HepG2 (cell line): Measurements from ENCODE around the gene CSNK1D. TPM values are rescaled to one million over a fixed set of nuclear protein-coding genes. Genes with fewer than 3 reads are reported as not detected.

Experiments
- AHR ChIP-seq: IDR thresholded peaks from 2 replicates; pipeline ENCODE4 v1.6.1; 2018; ENCODE audit warnings: missing genetic modification reagents, missing compliant biosample characterization
- ATAD3A ChIP-seq: sonication (generic); formaldehyde crosslinking; IDR thresholded peaks from 2 replicates; pipeline ENCODE4 v1.4.0; 2020; ENCODE audit warnings: missing genetic modification reagents
- DMAP1 ChIP-seq: IDR thresholded peaks from 2 replicates; pipeline ENCODE4 v1.6.1; 2016
- GATA4 ChIP-seq: sonication (generic); IDR thresholded peaks from 2 replicates; pipeline ENCODE4 v1.6.1; 2016; ENCODE audit warnings: antibody characterized with exemption, low read depth, borderline replicate concordance
- HCFC1 ChIP-seq: fragments of 150-350 bp; IDR thresholded peaks from 2 replicates; pipeline ENCODE4 v1.6.1; 2014; ENCODE audit warnings: low read depth, low read length
- KDM2A ChIP-seq: sonication (generic); formaldehyde crosslinking; IDR thresholded peaks from 2 replicates; pipeline ENCODE4 v1.4.0; 2020; ENCODE audit warnings: low read depth, missing genetic modification reagents, borderline replicate concordance
- NFIC ChIP-seq: IDR thresholded peaks from 2 replicates; pipeline ENCODE4 v1.6.1; 2012; ENCODE audit warnings: mild to moderate bottlenecking, low read length, inconsistent platforms
- NKX3-1 ChIP-seq: sonication (generic); formaldehyde crosslinking; IDR thresholded peaks from 2 replicates; pipeline ENCODE4 v1.5.0; 2020; ENCODE audit warnings: missing genetic modification reagents
- NR2F2 ChIP-seq: IDR thresholded peaks from 2 replicates; pipeline ENCODE4 v1.6.1; 2012; ENCODE audit warnings: low read depth, inconsistent platforms, borderline replicate concordance
- PHF21A ChIP-seq: sonication (generic); formaldehyde crosslinking; IDR thresholded peaks from 2 replicates; pipeline ENCODE4 v1.5.0; 2020; ENCODE audit warnings: mild to moderate bottlenecking, missing genetic modification reagents
- PITX1 ChIP-seq: sonication (generic); formaldehyde crosslinking; IDR thresholded peaks from 2 replicates; pipeline ENCODE4 v1.5.1; 2020; ENCODE audit warnings: mild to moderate bottlenecking, missing genetic modification reagents
- RFX3 ChIP-seq: IDR thresholded peaks from 2 replicates; pipeline ENCODE4 v1.6.1; 2016; ENCODE audit warnings: missing biosample characterization, missing genetic modification reagents
- TIGD3 ChIP-seq: sonication (generic); formaldehyde crosslinking; IDR thresholded peaks from 2 replicates; pipeline ENCODE4 v1.5.1; 2020; ENCODE audit warnings: mild to moderate bottlenecking, missing genetic modification reagents, borderline replicate concordance
- TMF1 ChIP-seq: sonication (generic); formaldehyde crosslinking; IDR thresholded peaks from 2 replicates; pipeline ENCODE4 v1.8.1; 2022; ENCODE audit warnings: low read depth, missing genetic modification reagents
- ZBTB10 ChIP-seq: sonication (generic); formaldehyde crosslinking; IDR thresholded peaks from 2 replicates; pipeline ENCODE4 v1.4.0; 2020; ENCODE audit warnings: missing genetic modification reagents, borderline replicate concordance
- ZNF142 ChIP-seq: sonication (generic); formaldehyde crosslinking; IDR thresholded peaks from 2 replicates; pipeline ENCODE4 v1.4.0; 2020; ENCODE audit warnings: missing genetic modification reagents
- ZNF275 ChIP-seq: sonication (generic); formaldehyde crosslinking; IDR thresholded peaks from 2 replicates; pipeline ENCODE4 v1.8.0; 2022; ENCODE audit warnings: missing genetic modification reagents, mild to moderate bottlenecking, inconsistent platforms, borderline replicate concordance
- ZNF564 ChIP-seq: sonication (generic); formaldehyde crosslinking; IDR thresholded peaks from 2 replicates; pipeline ENCODE4 v1.8.1; 2023; ENCODE audit warnings: mild to moderate bottlenecking, missing genetic modification reagents
- polyA plus RNA-seq, 8 experiments: library from polyadenylated mRNA; depleted of rRNA in 3 of 8; stranded (reverse) in 7 of 8; unstranded in 1 of 8; fragments of >200 nt; fragmentation: Illumina TruSeq in 4 of 8; extraction: Trizol in 4 of 8; gene quantifications; 2 replicates each; pipeline versions ENCODE4 v1.2.1 to v1.2.3, GENCODE V29; 2011 to 2016; ENCODE audit warnings: low read depth in 4 of 8, missing spikeins in 1 of 8, mixed read lengths in 1 of 8; ENCODE audit not compliant: insufficient read depth in 1 of 8
- total RNA-seq, 5 experiments: library from RNA; depleted of rRNA; stranded (reverse); fragments of >200 nt; fragmentation: Illumina TruSeq; extraction: Trizol; gene quantifications; 2 replicates each; pipeline ENCODE4 v1.2.3, GENCODE V29; 2016; ENCODE audit warnings: low read depth in 1 of 5

Gene CSNK1D
- total and polyA plus RNA-seq, 2 of the 13 experiments (the other 11 are each of a cell fraction or from before 2014, with no cell fraction given) = 31.5 to 128 TPM

GRCh38 chr17:82287868-82288801, 14.6 kb upstream of the CSNK1D start (continued):
- TF ChIP-seq PHF21A (CRISPR knock-in tag) (peak; percentile 73), TMF1 (CRISPR knock-in tag) (no peak; the same call in 1 of the 2 replicates), KDM2A (CRISPR knock-in tag) (peak; percentile 87; the same call in 1 of the 2 replicates), RFX3 (CRISPR knock-in tag) (no peak), ZBTB10 (CRISPR knock-in tag) (no peak), NR2F2 (no peak; the same call in 1 of the 2 replicates), ZNF564 (CRISPR knock-in tag) (no peak), AHR (CRISPR knock-in tag) (peak; percentile 79; the same call in 1 of the 2 replicates), HCFC1 (no peak), ZNF275 (CRISPR knock-in tag) (peak; percentile 74; the same call in 1 of the 2 replicates), ATAD3A (no peak), GATA4 (peak; percentile 50; the same call in 1 of the 2 replicates), DMAP1 (CRISPR knock-in tag) (peak; percentile 77), NKX3-1 (no peak), NFIC (peak; percentile 74; the same call in 1 of the 2 replicates), TIGD3 (no peak; the same call in 1 of the 2 replicates), PITX1 (CRISPR knock-in tag) (peak; percentile 93), ZNF142 (CRISPR knock-in tag) (0 out of 2 replicates have a peak, but pooled peaks have one; percentile 29)
